Measurements from ENCODE around the gene MCC.

The MCC gene

GRCh38 chr5:113195771-113196170, 292.5 kb downstream of the MCC start:
- no peak for TF ChIP-seq CTCF (IDR thresholded peaks at IDR 0.05; ENCODE audit: extremely low read depth, insufficient read depth, missing control alignments)
- DNase-seq (ENCODE audit: low spot score) = no peak
- in situ Hi-C loops (cut with MboI; ENCODE audit: low pct_unique_long_range_greater_than_20kb, low sequenced_read_pairs, unreplicated experiment) = no loop called here

GRCh38 chr5:113195251-113195650, 293.0 kb downstream of the MCC start:
- no peak for DNase-seq (ENCODE audit: low spot score)
- no peak for TF ChIP-seq CTCF (IDR thresholded peaks at IDR 0.05; ENCODE audit: extremely low read depth, insufficient read depth, missing control alignments)
- in situ Hi-C loops (cut with MboI; ENCODE audit: low pct_unique_long_range_greater_than_20kb, low sequenced_read_pairs, unreplicated experiment) = no loop called here

- in situ Hi-C loops (cut with MboI; ENCODE audit: low pct_unique_long_range_greater_than_20kb, low sequenced_read_pairs, unreplicated experiment) = no loop called here
- no peak for TF ChIP-seq CTCF (IDR thresholded peaks at IDR 0.05; ENCODE audit: extremely low read depth, insufficient read depth, missing control alignments)
- no peak for DNase-seq (ENCODE audit: low spot score)
These were observed 293.7 kb downstream of the MCC start for GRCh38 chr5:113194591-113194990.

GRCh38 chr5:113194125-113194524, 294.1 kb downstream of the MCC start:
- no peak for TF ChIP-seq CTCF (IDR thresholded peaks at IDR 0.05; ENCODE audit: extremely low read depth, insufficient read depth, missing control alignments)
- in situ Hi-C loops (cut with MboI; ENCODE audit: low pct_unique_long_range_greater_than_20kb, low sequenced_read_pairs, unreplicated experiment) = no loop called here
- DNase-seq (ENCODE audit: low spot score) = no peak

GRCh38 chr5:113193311-113193978, 294.8 kb downstream of the MCC start:
- in situ Hi-C loops (cut with MboI; ENCODE audit: low pct_unique_long_range_greater_than_20kb, low sequenced_read_pairs, unreplicated experiment) = no loop called here
- no peak for TF ChIP-seq CTCF (IDR thresholded peaks at IDR 0.05; ENCODE audit: extremely low read depth, insufficient read depth, missing control alignments)
- DNase-seq (ENCODE audit: low spot score) = no peak

- no peak for DNase-seq (ENCODE audit: low spot score)
- TF ChIP-seq CTCF (IDR thresholded peaks at IDR 0.05; ENCODE audit: extremely low read depth, insufficient read depth, missing control alignments) = no peak
- in situ Hi-C loops (cut with MboI; ENCODE audit: low pct_unique_long_range_greater_than_20kb, low sequenced_read_pairs, unreplicated experiment) = no loop called here
These were observed 295.7 kb downstream of the MCC start for GRCh38 chr5:113192541-113192940.
